GM19468 (cell line): ENCODE data around the gene SNX15.

Experiments used
- ATAC-seq: cut with Tn5 transposase; IDR thresholded peaks from one replicate; pipeline ENCODE4 v1.9.1; 2021; ENCODE audit warnings: mild to moderate bottlenecking, moderate library complexity, moderate number of reproducible peaks; ENCODE audit not compliant: unreplicated experiment; ENCODE audit errors: extremely low read depth

Gene SNX15

DNA sequence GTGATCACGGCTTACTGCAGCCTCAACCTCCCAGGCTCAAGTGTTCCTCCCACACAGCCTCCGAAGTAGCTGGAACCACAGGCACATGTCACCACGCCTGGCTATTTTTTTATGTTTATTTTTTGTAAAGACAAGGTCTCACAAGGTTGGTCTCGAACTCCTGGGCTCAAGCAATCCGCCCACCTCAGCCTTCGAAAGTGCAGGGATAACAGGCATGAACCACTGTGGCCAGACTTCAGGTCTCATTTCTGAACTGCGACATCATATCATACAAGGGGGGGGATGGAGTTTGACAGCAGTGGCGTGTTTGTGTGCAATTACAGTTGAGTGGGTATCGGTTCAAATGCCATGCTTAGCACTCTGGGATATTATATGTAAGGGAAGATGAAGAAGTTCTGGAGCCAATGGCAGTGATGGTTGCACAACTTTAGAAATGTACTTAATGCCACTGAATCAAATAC, 24.2 kb downstream of the SNX15 start:
- ATAC-seq = no peak

DNA sequence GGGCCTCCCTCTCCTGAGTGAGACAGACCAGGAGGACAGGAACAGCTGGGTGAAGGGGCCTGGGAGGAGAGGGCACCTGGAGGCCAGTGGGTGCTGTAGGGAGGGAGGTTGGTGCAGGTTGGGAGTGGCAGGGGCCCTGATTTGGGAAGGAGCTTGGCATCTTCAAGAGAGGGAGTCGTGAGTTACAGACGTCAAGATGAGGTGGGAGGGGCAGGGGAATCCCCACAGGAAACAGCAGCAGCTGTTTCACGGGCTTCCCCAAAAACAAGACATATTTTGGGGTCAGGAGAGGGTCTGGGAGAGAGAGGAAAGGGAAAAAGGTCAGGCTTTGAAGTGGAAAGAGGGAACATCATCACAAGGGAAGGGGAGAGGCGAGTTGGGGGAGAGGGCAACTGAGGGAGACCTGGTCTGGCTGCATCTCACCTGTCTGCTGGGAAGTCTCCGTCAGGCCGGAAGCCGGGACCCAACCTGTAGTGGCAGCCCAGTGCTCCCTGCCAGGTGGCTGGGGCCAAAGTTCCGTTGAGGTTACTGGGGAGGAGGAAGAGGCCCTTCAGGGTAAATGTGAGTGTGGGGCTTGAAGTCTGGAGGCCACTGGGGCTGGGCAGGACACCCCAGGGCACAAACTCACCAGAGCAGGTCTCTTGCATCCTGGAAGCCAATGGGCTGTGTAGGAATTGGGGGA, 26.7 kb downstream of the SNX15 start:
- no peak for ATAC-seq

DNA sequence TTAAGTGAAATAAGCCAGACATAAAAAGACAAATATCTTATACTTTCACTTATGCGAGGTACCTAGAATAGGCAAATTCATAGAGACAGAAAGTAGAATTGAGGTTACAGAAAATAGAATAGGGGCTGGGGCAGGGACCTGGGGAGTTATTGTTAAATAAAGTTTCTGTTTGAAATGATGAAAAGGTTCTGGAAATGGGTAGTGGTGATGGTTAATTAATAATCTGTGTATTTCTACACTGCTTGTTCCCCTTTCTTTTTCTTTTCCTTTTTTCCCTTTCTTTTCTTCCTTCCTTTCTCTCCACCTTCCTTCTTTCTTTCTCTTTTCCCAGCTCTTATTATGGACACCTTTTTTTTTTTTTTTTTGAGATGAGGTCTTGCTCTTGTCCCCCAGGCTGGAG, 28.3 kb downstream of the SNX15 start:
- no peak for ATAC-seq

DNA sequence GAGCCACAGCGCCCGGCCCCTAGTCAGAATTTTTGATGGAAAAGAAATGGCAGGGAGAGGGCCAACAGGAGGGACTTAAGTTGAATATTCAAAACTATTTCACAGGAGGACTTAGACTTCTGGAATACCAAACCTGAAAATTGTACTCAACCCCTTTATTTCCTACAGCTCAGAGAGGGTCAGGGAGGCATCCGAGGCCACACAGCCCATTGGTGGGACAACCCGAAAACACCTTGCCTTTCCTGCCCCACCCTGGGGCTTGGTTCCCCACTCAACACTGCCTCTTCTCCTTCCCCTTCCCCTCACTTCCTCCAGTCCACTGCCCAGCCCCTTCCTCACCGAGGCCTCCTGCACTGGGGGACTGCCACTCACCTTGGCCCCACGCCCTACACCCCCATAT, 29.8 kb downstream of the SNX15 start:
- no peak for ATAC-seq

DNA sequence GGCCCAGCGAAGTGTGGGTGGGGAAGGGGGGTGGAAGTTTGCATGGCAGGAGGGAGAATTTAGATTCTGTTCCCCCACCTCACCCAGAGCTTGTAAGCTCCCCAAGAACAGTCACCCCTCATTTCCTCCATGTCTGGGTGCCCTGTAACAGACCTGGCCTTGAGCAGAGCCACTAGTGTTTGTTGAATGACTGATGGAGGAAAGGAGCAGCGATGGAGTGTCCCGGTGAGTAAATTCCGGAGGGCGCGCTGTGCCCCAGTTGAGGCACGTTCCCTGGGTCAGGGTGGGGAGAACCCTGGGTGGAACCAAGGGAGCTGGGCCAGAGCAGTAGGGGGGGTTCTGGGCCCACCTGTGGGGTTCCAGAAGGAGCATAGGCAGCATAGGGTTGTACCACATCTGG, 30.3 kb downstream of the SNX15 start:
- ATAC-seq = no peak

DNA sequence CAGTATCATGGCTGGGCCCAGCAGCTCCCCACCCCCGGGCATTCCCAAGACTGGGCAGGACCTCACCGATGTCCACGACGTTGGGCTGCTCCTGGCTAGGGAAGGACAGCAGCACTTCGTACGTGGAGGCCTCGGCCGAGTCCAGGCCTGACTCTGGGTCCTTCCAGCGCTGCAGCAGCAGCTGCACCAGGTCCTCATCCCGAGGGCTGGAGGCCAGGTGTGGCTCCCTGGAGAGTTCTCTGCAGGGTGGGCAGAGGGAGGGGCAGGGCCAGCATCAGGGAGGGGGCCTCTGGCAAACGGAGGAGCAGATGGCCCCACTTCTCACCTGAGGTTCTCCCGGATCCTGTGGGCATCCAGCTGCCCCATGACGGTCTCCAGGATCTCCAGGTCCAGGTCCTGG, 30.8 kb downstream of the SNX15 start:
- no peak for ATAC-seq

DNA sequence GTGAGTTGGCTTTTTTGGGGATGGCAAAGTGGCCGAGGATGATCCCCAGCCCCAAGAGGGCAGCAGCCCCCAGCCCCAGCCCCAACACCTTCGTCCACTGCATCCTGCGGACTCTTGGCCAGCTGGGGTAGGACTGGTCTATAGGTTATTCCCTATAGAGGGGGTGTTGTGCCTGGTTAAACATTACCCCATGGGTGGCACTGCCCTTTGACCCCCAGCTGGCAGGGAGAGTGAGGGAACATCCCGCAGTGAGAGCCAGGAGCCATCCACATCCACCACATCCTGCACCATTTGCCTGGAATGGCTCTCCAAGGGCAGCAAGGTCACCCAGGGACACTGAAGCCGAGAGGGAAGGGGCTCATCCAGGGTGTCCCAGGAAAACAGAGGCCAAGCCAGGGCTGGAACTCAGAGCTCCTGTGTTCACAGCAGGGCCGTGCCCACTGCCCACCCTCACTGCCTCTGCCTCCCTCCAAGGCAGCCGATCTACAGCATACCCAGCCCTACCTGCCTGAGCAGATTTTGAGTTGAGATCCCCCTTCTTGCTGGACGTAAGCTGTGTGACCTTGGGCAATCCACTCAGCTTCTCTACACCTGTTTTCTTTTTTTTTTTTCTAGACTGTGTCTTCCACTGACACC, 31.3 kb downstream of the SNX15 start, which contains the start of gene NAALADL1:
NAALADL1 (minus strand) TSS at position 135 of the 636 bp plus-strand sequence; CDS start at position 103, 32 bp downstream.
- no peak for ATAC-seq

DNA sequence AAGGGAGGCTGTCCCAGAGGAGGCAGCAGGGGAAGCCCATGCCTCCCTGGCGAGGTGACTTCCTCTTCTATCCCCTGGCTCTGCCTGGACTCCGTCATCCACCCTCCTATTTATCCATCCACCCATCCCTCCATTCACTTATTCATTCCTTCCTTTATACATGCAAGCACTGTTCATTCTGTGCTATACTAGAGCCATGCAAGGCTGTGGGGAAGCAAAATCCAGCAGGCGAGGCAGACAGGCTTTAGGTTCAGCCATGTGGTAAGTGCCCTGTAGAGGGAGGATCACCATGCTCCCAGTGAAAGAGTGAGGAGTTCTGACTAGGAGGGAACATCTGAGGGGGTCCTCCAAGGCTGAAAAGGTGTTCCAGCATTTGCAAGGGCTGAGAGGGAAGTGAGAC, 32.3 kb downstream of the SNX15 start:
- ATAC-seq = no peak

DNA sequence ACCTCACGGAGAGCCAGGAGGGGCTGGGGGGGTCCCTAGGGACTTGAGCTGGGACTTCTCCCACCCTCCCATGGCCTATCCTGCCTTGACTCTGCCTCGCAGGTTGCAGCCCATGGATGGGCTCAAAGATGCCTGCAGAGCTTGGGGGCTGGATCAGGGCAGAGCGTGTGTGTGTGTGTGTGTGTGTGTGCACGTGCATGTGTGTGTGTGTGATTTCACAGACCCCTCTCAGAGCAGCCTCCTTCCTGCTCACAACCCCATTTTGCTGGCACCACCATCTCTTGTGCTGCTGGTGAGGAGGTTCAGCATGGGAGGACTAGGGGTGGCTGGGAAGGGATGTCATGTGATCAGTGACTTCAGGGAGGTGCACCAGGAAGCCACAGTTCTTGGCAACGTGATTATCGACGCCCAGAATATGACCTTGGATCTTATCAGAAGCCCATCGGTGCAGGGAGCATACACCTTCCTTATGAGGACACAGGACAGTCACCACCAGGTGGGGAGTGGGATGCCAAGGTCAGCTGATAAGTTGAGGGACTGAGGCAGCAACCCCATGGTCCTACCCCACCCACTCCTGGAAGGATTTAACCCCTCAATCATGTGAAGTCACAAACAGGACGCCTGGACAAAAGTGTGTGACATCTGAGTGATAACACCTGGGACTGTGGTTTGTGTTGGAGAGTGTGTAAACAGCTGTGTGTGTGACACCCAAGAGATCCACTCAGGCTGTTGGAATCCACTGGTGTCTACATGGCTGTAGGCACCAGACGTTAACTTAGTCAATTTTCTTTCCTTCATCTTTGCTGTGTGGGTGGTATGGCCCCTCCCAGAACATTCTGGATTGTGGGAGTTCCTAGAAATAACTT, 33.0 kb downstream of the SNX15 start:
- ATAC-seq = no peak

DNA sequence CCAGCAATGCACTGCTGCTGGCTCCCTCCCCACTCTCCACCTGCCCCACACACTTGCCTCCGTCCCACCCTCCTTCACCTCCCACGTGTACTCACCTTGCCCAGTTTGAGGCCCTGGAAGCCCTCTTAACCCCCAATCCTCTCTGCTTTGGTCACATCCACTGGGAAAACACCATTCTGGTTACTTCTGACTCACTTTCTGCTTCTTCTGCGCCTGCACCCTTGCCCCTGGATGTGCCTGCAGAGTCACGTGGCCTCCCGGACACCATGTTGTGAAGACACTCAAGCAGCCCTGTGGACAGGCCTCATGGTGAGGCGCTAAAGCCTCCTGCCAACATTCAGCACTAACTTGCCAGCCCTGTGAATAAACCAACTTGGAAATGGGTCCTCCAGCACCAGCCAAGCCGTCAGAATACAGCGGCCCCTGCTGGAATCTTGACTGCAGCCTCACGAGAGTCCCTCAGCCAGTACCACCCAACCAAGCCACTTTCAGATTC, 33.7 kb downstream of the SNX15 start:
- no peak for ATAC-seq

DNA sequence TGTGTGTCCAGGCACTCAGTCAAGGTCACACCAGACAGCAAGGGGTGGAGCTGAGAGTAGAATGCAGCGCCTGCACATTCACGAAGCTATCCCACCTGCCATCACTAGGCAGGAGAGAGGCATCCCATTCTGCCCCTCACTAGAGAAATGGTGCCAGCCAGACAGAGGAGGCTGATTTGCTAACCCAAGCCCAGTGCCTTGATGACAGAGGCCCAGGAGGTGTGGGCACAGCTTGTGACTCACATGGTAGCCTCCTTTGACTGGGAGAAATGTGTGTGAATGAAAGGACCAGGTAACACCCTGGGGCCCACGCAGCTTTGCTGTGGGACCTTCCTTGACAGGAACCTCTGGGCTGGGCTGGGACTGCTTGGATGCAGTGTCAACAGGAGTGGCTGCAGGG, 36.3 kb downstream of the SNX15 start:
- no peak for ATAC-seq

DNA sequence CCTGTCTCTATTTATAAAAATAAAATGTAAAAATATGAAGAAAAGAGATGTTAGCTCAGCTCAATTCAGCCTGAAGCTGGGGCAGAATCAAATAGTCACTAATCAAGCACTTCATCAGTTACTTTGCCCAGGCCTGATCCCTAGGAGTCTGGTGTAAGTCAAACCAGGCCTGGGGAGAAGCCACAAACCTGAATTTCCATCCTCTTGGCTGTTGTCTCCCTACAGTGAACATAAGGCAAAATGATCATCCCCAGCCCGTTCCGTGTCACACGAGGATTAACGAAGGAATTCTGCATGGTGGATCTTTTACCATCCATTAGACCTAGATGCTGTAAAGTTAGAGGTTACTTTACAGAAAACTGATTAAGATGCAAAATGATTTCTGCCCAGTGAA, 37.6 kb downstream of the SNX15 start:
- no peak for ATAC-seq

DNA sequence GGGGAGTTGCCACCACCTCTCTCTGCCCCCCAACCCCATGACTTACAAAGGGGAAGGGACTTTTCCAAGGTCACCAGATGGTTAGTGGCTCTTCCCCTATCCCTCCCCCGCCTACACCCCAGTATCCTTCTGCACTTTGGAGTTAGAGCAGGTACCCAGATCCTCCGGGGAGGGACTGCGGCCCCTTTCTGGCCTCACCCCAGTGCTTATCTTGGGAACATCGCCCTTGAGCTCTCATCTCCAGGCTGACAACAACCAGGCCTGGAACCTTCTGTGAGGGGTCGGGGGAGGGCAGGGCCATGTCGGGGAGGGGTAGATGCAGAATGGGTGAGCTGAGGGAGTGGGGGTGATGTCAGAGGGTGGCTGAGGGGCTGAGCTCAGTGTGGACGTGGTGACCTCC, 38.6 kb downstream of the SNX15 start:
- ATAC-seq = no peak

DNA sequence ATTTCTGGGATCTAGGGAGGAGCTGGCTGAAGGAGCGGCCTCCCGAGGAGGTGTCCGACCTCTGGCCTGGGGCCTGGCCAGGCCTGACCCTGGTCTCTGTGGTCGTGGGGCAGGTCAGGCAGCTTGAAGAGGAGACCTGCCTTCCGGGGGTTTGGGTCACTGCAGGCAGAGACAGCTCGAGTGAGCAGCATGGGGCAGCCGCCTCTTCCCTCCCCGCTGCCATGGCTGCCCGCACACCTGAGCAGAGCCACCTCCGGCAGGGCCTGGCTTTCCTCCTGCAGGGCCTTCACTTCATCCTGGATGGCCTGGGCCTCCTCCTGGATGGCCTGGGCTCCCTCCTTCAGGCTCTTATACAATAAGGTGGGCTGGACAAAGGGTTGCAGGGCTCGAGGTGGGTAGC, 39.1 kb downstream of the SNX15 start:
- no peak for ATAC-seq

DNA sequence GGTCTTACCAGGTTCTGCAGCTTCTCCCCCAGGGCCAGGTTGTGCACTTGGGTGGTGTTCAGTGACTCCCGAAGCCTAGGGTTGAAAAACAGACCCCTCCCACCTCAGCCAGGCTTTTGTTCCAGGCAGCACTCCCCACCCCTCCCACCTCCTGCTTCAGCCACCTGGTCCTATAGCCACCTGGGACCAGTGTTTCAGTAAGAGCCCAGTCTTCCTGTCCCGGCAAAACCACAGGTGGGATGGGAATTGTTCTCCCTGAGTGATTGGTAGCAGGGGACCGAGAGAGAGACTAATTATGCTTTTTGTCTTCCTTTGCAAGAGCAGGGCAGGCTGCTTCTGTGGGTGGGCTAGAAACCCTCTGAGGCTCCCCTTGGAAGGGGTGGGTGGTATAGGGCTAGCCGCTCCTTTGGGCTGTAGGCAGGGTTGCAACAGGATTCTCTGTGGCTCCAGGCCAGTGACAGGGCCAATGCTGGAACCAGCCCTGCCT, 39.6 kb downstream of the SNX15 start:
- no peak for ATAC-seq

DNA sequence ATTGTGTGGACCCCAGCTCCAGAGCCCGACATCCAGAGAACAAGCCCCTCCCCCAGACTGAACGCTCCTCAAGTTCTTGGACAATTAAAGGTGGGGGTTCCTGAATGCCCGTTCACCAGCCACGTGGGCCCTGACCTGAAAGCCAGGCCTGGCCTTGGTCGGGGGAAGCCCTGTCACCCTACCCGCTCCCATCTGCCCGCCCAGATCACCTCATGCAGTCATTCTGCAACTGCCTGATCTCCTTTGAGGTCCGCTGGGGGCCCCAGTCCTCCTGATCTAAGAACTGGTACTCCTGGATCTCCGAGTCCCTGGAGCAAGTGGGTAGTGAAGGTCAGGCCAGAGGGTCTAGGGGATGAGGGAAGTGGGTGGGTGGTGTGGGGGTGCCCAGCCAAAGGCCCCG, 40.2 kb downstream of the SNX15 start:
- ATAC-seq = no peak

DNA sequence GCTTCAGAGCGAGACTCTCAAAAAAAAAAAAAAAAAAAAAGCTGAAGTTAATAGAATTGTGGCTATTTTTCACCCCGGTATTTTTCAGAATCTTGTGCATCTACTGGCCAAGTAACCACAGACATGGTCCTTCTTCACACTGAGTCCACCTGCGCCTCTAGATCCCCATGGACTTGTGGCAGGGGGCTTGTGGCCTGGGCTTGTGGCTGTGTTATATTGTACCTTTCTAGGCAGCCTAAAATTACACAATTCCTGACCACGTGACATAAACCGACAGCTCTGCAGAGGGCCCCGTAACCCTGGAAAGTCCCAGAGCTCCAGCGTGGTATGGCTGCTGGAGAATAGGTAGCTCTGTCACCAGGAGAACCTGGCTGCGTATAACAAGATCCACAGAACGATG, 42.0 kb downstream of the SNX15 start:
- ATAC-seq = no peak

DNA sequence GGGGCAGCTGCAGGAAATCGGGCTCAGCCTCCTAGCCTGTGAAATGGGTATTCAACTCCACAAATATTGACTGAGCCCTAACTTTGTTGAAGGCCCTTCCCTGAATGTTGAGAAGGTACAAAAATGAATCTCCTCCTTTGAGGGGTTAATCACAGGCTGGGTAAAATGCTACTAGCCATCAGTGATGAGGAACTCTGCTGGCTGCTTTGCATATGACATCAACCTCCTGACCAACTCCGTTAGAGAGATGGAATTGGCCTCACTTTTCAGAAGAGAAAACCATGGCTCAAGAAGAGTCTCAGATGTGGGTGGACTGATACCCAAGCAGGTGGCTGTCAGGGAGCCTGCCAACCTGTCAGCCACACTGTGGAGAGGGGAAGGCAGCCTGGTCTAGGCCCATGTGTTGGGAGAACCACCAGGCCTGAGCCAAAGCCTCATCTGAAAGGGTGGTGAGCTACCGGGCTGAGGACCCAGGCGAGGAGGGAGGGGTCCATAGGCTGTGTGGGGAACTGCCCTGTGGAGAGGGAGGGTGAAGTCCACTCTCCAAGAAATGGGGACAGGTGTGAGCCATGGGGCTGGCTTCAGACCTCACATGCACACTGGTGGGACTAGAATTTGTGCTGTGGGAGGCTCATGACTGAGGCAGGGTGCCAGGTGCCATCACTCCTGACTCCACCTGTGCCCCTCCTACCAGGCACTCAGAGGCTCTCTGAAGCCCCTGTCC, 44.8 kb downstream of the SNX15 start:
- no peak for ATAC-seq

DNA sequence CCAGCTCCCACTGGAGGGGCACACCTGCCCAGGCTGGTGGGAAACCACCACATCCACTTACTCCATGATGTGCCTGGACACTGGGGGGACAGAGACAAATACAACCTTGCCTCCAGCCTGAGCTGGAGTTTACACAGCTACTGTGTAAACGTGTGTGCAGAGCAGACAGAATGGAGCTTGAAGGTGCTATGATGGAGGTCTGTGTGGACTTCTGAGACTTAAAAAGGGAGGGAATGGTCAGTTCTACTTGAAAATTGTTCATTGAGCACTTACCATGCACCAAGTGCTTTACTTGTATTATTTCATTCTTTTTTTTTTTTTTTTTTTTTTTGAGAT, 45.4 kb downstream of the SNX15 start:
- no peak for ATAC-seq

DNA sequence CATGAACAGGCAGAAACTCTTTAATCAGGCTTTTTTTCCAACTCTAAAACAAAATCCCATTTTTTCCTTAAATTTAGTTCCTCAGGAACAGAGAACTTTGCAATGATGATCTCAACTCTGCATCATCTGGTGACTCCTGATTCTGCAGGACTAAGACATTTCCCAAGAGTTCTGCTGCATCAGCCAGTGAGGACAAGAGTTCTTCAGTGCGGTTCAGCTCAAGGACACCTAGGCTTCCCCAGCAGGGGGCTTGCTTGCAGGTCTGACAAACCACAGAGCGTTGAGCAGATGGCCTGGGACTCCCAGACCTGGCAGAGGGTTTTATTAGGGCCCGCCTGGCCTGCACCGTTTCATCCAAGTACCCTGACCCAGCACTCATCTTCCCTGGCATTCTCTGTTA, 50.2 kb downstream of the SNX15 start:
- no peak for ATAC-seq
